Body of pancreas (tissue), 4 donors: ENCODE data around the gene RMDN3.

Experiments
- CTCF ChIP-seq, 7 experiments: fragments of 450-650 bp in 4 of 7; fragments of 200-600 bp in 3 of 7; sonication (generic) in 3 of 7; IDR thresholded peaks; one replicate each; pipeline ENCODE4 v1.5.1; 2016 to 2019; ENCODE audit warnings: antibody characterized with exemption in 7 of 7
- POLR2A ChIP-seq, 3 donors: fragments of 450-650 bp; IDR thresholded peaks; one replicate each; pipeline ENCODE4 v1.6.1; 2016; ENCODE audit warnings: antibody characterized with exemption in 3 of 3, mild to moderate bottlenecking in 2 of 3

- peak in 6 of 7 experiments; percentile 32 to 52 (median 42) for TF ChIP-seq CTCF (IDR thresholded peaks at IDR 0.05)
- TF ChIP-seq POLR2A (IDR thresholded peaks at IDR 0.05) = peak; percentile 37 to 67 (median 62)
Measured at GRCh38 chr15:40763801-40764628, 9.0 kb upstream of the RMDN3 start, which contains the start of gene GCHFR.
